Measurements from ENCODE around the gene SERP2.

SERP2 gene

GRCh38 chr13:44362394-44363040, 11.1 kb upstream of the SERP2 start:
- DNase-seq: no peak

DNA sequence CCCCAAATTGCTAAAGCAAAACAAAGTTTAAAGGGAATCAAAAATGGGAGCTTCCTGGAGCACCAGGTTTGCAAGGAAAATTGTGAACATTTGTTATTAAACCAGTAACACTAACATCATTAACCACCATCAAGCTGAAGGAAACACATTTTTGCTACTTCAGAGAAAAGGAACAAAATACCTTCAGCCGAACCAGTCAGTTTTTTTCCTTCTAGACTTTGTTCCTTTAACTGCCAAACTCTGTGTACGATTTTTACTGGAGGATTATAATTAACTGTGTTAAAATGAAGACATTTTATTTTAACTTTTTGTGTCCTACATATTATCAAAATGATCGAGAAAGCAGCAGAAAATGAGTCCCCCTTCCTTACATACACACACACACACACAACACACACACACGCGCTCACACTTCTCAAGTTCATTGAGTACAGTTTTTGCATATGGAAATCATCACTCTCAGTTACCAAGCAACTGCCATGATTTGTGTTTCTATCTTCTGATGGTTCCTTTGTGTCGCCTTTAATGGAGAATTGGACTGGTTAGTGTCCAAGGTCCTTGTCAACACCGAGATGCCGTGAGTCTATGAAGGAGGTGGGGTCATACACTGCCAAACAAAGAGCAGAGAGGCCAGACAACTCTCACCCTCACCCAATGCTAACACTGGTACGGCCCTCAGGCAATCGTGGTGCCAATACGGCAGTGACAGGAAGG, 9.8 kb upstream of the SERP2 start:
- DNase-seq: no peak

DNA sequence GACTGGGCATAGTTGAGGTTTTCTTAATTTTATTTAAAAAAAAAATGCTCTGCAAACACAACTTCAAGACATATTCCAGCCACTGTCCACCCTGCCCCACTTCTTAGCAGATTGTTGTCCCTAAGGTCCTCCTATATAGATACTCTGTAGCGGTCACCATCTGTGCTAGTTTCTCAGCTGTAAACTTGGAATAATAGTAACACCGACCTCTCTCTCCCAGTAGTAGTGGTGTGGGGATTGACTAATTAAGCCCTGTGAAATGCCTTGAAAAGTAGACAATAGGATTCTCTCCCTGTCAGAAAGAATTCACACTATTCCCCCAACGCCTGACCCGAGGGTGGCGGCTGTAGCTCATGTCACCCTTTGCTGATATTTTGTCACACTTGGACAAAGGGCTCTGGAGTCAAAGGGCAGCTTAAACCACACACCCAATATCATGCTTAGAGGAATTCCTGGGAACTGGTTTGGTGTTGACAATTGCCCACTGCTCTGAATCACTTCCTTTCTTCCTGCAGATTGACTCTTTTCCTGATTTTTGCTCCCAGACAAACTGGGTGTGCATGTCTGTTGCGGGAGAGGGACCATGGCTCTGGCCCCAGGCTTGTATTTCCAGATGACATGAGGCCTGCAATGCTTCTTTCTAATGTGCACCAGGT, 9.2 kb upstream of the SERP2 start:
- DNase-seq: no peak

- no peak for DNase-seq
These were observed 8.6 kb upstream of the SERP2 start for GRCh38 chr13:44365008-44365407.

DNA sequence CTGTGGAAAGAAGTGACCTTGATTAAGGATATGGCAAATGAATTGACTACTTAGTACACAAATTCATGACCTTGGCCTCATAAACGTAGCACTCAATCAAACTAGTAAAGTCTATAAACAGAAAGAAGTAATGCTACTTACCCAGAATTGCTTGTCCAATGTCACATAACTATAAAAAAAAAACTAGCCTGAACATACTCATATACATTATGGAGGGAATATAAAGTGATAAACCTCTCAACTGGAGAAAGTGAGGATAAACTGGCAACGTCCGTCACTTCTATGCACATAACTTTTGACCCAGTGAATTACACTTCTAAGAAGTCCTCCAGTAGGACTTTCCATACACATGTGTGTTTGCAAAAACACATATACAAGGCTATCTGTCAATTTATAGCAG, 7.7 kb upstream of the SERP2 start:
- DNase-seq: no peak

DNA sequence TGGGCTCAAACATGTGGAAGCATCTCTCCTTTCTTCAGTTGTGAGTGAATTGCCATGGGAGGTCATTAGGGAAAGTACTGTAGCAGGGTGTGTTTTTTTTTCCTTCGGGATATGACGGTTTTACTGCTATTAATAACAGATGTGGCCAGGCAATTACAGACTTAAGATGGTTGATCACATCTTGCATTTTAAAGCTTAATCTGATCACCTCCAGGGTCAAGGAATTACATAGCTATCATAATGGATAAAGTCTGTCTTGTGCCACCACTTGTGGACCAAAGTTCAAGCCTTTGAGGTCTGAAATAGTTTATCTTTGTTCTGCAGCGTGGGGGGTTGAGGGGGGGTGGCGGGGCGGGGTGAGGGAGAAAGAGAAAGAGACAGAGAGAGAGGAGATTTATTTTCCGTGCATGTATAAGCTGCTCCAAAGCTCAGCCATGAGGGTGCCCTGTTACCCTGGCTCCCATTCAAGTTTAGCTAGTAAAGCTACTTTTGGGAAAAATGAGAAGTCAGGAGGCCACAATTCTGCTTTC, 5.5 kb upstream of the SERP2 start:
- DNase-seq: no peak

DNA sequence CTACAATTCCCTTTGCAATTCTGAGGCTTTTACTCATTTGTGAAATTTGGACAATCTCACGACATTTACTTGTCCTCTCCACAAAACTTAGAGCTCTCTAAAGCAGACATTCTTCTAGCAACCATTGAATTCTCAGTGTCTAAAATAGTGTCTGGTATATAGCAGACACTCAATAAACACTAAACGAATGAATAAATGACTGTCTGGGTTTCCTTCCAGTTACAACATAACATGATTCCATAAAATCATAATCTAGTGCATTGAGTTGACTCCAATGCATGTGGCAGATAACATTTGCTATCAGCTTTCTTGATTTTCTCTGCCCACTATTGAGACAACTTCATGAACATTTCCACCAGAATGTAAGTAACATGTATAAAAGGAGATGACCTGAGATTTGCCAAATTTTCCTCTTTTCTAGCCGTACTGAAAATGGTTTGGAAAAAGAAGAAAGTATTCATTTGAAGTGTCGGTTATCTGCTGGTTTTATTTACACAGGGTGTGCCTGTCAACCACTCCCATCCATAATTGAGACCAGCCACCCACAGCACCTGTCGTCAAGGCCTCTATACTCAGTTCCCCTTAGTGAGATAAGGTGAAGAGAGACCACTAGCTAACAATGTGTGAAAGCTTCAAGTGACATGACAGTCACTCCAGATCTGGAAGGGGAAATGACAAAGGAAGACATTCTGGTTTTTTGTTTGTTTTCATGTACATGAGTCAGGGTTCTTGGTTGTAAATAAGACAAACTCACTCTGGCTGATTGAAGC, 4.8 kb upstream of the SERP2 start:
- DNase-seq: no peak

DNA sequence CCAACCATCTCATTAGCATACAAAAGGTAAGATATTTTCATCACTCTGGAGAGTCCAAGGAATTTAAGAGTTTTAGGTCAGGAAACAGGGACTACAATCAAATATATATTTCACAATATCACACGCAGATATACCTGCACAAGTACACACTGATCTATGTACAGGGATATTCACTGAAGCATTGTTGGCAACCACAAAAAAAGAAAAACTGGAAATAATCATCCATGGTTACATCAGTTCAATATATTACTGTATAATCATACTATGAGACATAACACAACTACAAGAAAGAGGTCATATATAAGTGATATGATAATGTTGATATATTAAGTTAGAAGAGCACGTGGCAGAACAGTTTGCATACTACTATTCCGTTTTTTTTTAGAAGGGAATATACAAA, 2.2 kb upstream of the SERP2 start:
- DNase-seq: no peak

DNA sequence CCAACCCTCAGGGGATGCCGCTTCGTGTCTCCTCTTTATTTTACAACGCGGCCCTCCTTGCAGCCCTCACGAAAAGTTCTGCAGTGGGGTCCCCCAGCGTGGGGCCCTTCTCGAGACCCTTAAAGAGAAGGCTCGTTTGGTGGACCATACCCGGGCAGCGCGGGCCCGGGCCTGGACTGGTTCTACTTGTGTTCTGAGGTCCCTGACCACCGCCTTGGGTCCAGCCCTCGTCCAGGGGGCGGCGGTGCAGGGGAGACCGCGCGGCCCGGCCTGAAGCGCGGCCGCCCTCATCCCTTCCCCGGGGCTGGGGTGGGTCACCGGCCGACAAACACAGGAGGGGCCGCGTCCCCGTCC, 400 bp upstream of the SERP2 start:
- no peak for DNase-seq

GRCh38 chr13:44374348-44374712, 706 bp downstream of the SERP2 start:
- no peak for DNase-seq

DNA sequence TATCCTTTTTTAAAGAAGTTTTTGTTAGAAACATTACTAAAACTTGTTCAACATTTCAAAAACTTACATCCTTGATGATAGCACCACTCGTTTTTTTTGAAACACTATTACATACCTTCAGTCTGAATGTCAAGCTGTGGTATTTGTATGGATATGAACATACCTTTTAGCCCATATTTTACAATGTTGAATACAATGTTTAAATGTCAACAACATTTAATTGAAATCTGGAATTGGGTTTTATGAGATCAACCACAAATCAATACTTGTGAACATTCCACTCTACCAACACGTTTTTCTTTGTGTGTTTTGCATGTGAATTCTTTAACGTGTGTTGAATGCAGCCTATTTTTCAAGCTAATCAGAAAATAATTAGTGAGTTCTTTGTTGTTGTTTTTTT, 4.7 kb downstream of the SERP2 start:
- no peak for DNase-seq

- DNase-seq: no peak
These were observed 6.3 kb downstream of the SERP2 start for GRCh38 chr13:44379885-44380284.

GRCh38 chr13:44380404-44381165, 7.0 kb downstream of the SERP2 start:
- DNase-seq: no peak

DNA sequence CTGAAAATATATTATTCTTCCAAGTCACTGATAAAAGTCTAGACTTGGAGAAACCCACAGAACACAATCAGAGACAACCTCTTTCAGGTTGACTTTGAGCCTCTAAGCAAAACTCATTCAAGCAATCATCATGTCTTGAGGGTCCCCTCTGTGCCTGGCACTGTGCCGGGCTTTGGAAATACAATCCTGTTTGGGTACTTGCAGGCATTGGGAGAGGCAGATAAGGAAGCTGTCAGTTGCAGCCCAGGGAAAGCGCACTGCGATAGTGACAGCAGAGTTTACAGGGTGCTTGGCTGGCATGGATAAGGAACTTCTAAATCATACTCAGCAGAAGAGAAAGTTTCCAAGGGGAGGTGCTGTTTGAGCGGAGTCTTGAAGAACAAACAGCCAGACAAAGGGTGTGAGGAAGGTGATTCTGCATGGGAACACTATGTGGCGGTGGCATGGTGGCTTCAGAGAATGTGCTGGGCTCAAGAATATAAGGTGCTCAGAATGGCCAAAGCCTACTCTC, 9.1 kb downstream of the SERP2 start:
- DNase-seq: no peak

- DNase-seq: no peak
These were observed 10.3 kb downstream of the SERP2 start for GRCh38 chr13:44383945-44384344.

DNA sequence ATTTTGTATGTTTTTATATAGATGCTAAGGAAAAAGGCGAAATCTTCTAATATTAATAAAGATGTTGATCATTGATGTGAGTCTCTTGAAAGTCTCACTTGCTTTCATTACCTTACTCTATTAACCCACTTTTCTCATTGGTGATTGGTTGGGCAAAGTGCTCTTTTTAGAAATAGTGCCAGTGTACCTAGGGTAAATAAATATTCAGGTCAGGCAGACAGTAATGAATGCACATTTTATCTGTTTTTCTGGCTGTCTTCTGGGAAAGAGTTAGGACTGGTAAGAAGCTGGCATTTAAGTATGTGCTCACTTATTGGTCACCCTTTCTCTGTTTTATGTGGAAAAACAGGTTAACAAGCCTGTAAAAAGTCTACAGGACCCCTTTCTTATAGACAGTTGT, 11.2 kb downstream of the SERP2 start:
- no peak for DNase-seq

GRCh38 chr13:44385401-44385800, 11.8 kb downstream of the SERP2 start:
- DNase-seq: no peak

GRCh38 chr13:44385847-44386246, 12.2 kb downstream of the SERP2 start:
- no peak for DNase-seq

- no peak for DNase-seq
These were observed 13.4 kb downstream of the SERP2 start for GRCh38 chr13:44386913-44387556.

- DNase-seq: no peak
These were observed 14.9 kb downstream of the SERP2 start for GRCh38 chr13:44388427-44389059.

DNA sequence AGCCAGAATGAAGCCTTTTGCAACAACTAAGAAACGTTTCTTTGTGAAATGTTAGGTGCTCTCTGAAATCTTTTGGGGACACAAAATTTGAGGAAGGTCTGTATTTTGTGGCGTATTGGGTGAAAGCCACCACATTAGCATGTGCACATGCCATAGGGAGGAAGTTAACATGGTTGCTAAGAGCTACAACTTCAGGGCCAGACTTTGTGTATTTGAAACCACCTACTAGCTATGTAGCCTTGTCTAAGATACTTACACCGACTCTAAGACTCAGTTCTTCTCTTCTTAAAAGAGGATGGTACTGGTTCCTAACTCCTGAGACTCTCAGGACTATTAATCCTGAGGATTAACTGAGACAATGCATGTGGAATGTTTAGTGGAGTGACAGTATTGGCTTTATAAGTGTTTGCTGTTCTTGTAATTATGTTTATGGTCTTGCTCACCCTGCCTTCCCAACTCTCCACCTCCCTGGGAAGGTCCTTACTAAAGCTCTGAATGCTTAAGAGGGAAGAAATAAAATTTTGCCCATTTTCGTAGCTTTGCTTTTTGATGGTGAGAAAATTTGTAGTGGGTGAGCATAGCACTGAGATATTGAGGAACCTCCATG, 15.5 kb downstream of the SERP2 start:
- no peak for DNase-seq
